NB4 (cell line): ENCODE results near the gene UPP2.

Experiments
- MYC ChIP-seq: IDR thresholded peaks from 2 replicates; pipeline ENCODE4 v1.6.1; 2011; ENCODE audit warnings: low read depth, low read length
- POLR2A ChIP-seq: IDR thresholded peaks from 2 replicates; pipeline ENCODE4 v1.6.1; 2011; ENCODE audit warnings: mild to moderate bottlenecking; ENCODE audit not compliant: insufficient read length; ENCODE audit errors: extremely low read depth
- TF ChIP-seq, protein P1 (sequence below): IDR thresholded peaks from one replicate; pipeline ENCODE4 v1.5.1; 2012; ENCODE audit warnings: low read depth, low read length
- TF ChIP-seq, protein P2 (sequence below): IDR thresholded peaks from 2 replicates; pipeline ENCODE4 v1.6.1; 2011; ENCODE audit warnings: low read depth, low read length

DNA sequence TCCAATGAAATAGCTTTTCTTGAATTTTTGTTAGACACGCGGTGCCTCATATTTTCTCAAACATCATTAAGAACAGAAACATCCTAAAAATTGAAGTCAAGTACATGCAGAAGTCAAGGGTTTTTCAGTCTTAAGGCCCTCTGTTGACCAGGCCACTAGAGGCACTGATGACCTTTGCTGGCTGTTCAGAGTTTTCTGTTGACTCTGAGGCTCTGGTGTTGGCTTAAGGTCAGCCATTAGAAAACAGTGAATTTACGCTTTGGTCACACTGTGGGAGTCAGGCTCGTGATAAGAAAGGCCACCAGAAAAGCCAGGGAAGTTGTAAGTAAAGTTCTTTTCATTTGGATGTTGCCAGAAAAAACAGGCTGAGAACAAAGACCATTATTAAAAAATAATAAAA, 5.8 kb upstream of the UPP2 start:
- TF ChIP-seq, protein P1, sequence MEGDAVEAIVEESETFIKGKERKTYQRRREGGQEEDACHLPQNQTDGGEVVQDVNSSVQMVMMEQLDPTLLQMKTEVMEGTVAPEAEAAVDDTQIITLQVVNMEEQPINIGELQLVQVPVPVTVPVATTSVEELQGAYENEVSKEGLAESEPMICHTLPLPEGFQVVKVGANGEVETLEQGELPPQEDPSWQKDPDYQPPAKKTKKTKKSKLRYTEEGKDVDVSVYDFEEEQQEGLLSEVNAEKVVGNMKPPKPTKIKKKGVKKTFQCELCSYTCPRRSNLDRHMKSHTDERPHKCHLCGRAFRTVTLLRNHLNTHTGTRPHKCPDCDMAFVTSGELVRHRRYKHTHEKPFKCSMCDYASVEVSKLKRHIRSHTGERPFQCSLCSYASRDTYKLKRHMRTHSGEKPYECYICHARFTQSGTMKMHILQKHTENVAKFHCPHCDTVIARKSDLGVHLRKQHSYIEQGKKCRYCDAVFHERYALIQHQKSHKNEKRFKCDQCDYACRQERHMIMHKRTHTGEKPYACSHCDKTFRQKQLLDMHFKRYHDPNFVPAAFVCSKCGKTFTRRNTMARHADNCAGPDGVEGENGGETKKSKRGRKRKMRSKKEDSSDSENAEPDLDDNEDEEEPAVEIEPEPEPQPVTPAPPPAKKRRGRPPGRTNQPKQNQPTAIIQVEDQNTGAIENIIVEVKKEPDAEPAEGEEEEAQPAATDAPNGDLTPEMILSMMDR: no peak
- TF ChIP-seq POLR2A: no peak
- TF ChIP-seq, protein P2, sequence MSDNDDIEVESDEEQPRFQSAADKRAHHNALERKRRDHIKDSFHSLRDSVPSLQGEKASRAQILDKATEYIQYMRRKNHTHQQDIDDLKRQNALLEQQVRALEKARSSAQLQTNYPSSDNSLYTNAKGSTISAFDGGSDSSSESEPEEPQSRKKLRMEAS: no peak
- no peak for TF ChIP-seq MYC
